ENCODE results near the gene WDR82.

The WDR82 gene

GRCh38 chr3:52256622-52257021 lies 21.8 kb downstream of the WDR82 start:
- no peak for DNase-seq (ENCODE audit: extremely low read depth, low read depth)
- H3K4me3 ChIP-seq (replicated peaks; ENCODE audit: low read depth, low read length), result no peak overlapping the region
- TF ChIP-seq, protein P1, sequence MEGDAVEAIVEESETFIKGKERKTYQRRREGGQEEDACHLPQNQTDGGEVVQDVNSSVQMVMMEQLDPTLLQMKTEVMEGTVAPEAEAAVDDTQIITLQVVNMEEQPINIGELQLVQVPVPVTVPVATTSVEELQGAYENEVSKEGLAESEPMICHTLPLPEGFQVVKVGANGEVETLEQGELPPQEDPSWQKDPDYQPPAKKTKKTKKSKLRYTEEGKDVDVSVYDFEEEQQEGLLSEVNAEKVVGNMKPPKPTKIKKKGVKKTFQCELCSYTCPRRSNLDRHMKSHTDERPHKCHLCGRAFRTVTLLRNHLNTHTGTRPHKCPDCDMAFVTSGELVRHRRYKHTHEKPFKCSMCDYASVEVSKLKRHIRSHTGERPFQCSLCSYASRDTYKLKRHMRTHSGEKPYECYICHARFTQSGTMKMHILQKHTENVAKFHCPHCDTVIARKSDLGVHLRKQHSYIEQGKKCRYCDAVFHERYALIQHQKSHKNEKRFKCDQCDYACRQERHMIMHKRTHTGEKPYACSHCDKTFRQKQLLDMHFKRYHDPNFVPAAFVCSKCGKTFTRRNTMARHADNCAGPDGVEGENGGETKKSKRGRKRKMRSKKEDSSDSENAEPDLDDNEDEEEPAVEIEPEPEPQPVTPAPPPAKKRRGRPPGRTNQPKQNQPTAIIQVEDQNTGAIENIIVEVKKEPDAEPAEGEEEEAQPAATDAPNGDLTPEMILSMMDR (IDR thresholded peaks at IDR 0.05; ENCODE audit: low read depth, low read length, missing control alignments), result no peak

DNA sequence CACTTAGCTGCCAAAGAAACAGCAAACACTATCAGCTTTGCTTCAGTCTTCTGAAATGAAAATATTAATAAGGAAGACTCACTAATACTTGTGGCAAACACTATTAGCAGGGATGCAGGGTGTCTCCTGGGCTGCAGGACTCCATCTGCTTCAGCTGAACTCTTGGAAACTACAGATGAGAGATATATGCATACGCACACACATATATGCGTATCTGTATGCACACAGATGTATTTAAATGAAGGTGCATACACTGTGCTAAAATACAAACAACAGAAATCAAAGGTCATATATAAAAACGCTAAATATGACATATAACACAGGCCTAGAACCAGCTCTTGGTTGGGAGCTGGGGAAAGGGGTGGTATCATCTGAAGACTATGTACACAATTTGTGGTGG lies 22.3 kb downstream of the WDR82 start:
- H3K4me3 ChIP-seq (replicated peaks; ENCODE audit: low read depth, low read length), result no peak overlapping the region
- TF ChIP-seq, protein P1 (IDR thresholded peaks at IDR 0.05; ENCODE audit: low read depth, low read length, missing control alignments), result no peak
- no peak for DNase-seq (ENCODE audit: extremely low read depth, low read depth)

GRCh38 chr3:52254608-52255007 lies 23.8 kb downstream of the WDR82 start:
- TF ChIP-seq, protein P1 (IDR thresholded peaks at IDR 0.05; ENCODE audit: low read depth, low read length, missing control alignments), result no peak
- DNase-seq (ENCODE audit: extremely low read depth, low read depth), result no peak
- no peak overlapping the region for H3K4me3 ChIP-seq (replicated peaks; ENCODE audit: low read depth, low read length)

- DNase-seq (ENCODE audit: extremely low read depth, low read depth), result no peak
- H3K4me3 ChIP-seq (replicated peaks; ENCODE audit: low read depth, low read length), result no peak overlapping the region
- TF ChIP-seq, protein P1 (IDR thresholded peaks at IDR 0.05; ENCODE audit: low read depth, low read length, missing control alignments), result no peak
Measured at GRCh38 chr3:52253314-52254304, 24.8 kb downstream of the WDR82 start.

GRCh38 chr3:52250122-52250521 lies 28.3 kb downstream of the WDR82 start:
- no peak overlapping the region for H3K4me3 ChIP-seq (replicated peaks; ENCODE audit: low read depth, low read length)
- TF ChIP-seq, protein P1 (IDR thresholded peaks at IDR 0.05; ENCODE audit: low read depth, low read length, missing control alignments), result no peak
- no peak for DNase-seq (ENCODE audit: extremely low read depth, low read depth)

DNA sequence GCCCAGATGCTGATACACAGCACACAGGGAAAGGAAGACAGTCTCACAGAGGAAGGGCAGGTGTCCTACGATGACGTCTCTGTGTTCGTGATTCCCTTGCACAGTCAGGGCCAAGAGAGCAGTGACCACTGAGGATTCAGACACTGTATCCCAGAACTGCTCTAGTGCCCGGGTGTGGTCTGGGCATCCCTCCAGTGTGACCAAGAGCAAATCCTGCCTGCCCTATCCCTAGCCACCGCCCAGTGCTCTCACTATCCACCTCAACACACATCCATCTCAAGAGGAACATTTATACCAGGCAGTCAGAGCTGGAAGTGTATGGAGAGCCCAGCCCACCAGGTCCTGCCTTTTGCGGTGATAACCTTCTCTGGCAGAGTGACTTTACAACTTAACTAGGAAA lies 28.8 kb downstream of the WDR82 start:
- H3K4me3 ChIP-seq (replicated peaks; ENCODE audit: low read depth, low read length), result no peak overlapping the region
- TF ChIP-seq, protein P1 (IDR thresholded peaks at IDR 0.05; ENCODE audit: low read depth, low read length, missing control alignments), result no peak
- no peak for DNase-seq (ENCODE audit: extremely low read depth, low read depth)

Data from HFF-Myc (cell line).